ENCODE measurements around the gene CREG1.

GRCh38 chr1:167592475-167592874 lies 38.9 kb upstream of the CREG1 start:
- TF ChIP-seq RFX5 (IDR thresholded peaks at IDR 0.05; ENCODE audit: borderline replicate concordance, low read depth, low read length) (no peak), EZH2 (IDR thresholded peaks at IDR 0.05; ENCODE audit: low read depth, low read length, severe bottlenecking) (no peak), JUND (IDR thresholded peaks at IDR 0.05; ENCODE audit: low read length) (no peak)
- TF ChIP-seq, protein P1, sequence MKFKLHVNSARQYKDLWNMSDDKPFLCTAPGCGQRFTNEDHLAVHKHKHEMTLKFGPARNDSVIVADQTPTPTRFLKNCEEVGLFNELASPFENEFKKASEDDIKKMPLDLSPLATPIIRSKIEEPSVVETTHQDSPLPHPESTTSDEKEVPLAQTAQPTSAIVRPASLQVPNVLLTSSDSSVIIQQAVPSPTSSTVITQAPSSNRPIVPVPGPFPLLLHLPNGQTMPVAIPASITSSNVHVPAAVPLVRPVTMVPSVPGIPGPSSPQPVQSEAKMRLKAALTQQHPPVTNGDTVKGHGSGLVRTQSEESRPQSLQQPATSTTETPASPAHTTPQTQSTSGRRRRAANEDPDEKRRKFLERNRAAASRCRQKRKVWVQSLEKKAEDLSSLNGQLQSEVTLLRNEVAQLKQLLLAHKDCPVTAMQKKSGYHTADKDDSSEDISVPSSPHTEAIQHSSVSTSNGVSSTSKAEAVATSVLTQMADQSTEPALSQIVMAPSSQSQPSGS (IDR thresholded peaks at IDR 0.05; ENCODE audit: low read length), result no peak

Data from H1 (cell line).